Tibial artery (tissue), 4 donors: ENCODE data around the gene LRFN5.

Experiments
- DNase-seq, 2 donors: peaks; one replicate each; pipeline ENCODE4 v3.0.0-alpha.2; 2019
- H3K27ac ChIP-seq, 2 donors: fragments of 200-600 bp; sonication (generic) in 1 of 2; 1 replicate in 1 of 2; 2 replicates in 1 of 2; pipeline ENCODE4 v1.5.1; 2018 to 2019; ENCODE audit warnings: mild to moderate bottlenecking in 1 of 2
- H3K27me3 ChIP-seq, 2 donors: fragments of 200-600 bp; sonication (generic) in 1 of 2; one replicate each; pipeline versions ENCODE4 v1.5.1 to v1.6.0; 2016 to 2019
- H3K36me3 ChIP-seq, 3 donors: fragments of 200-600 bp; sonication (generic) in 2 of 3; one replicate each; pipeline ENCODE4 v1.5.1; 2016 to 2019; ENCODE audit warnings: mild to moderate bottlenecking in 2 of 3
- H3K4me1 ChIP-seq, 4 donors: fragments of 200-600 bp; sonication (generic) in 2 of 4; 1 replicate in 3 of 4; 2 replicates in 1 of 4; pipeline ENCODE4 v1.5.1; 2016 to 2019
- H3K4me3 ChIP-seq, 2 donors: fragments of 200-600 bp; sonication (generic) in 1 of 2; 1 replicate in 1 of 2; 2 replicates in 1 of 2; pipeline ENCODE4 v1.5.1; 2018 to 2019; ENCODE audit warnings: mild to moderate bottlenecking in 2 of 2
- H3K9me3 ChIP-seq, 3 donors: fragments of 200-600 bp; sonication (generic) in 1 of 3; one replicate each; pipeline ENCODE4 v1.5.1; 2016 to 2019
- intact Hi-C: fragments of 100-400 bp; cut with DNase I; formaldehyde crosslinking; loops from one replicate; pipeline ENCODE4 v1.15.0; 2023; ENCODE audit warnings: low total_unique reads
- TF ChIP-seq, protein P1 (sequence below), 2 experiments: fragments of 200-600 bp in 1 of 2; fragments of 450-650 bp in 1 of 2; IDR thresholded peaks; one replicate each; pipeline ENCODE4 v1.5.1; 2017 to 2019; ENCODE audit warnings: antibody characterized with exemption in 2 of 2, mild to moderate bottlenecking in 1 of 2, moderate library complexity in 1 of 2

The LRFN5 gene

GRCh38 chr14:41629876-41630275, 23.2 kb downstream of the LRFN5 start:
- no peak for DNase-seq
- H3K4me3 ChIP-seq = no peak overlapping the region
- H3K4me1 ChIP-seq = no peaks in the 10 kb centered on the region
- H3K27me3 ChIP-seq = no peaks in the 10 kb centered on the region
- TF ChIP-seq, protein P1, sequence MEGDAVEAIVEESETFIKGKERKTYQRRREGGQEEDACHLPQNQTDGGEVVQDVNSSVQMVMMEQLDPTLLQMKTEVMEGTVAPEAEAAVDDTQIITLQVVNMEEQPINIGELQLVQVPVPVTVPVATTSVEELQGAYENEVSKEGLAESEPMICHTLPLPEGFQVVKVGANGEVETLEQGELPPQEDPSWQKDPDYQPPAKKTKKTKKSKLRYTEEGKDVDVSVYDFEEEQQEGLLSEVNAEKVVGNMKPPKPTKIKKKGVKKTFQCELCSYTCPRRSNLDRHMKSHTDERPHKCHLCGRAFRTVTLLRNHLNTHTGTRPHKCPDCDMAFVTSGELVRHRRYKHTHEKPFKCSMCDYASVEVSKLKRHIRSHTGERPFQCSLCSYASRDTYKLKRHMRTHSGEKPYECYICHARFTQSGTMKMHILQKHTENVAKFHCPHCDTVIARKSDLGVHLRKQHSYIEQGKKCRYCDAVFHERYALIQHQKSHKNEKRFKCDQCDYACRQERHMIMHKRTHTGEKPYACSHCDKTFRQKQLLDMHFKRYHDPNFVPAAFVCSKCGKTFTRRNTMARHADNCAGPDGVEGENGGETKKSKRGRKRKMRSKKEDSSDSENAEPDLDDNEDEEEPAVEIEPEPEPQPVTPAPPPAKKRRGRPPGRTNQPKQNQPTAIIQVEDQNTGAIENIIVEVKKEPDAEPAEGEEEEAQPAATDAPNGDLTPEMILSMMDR (IDR thresholded peaks at IDR 0.05) = no peak
- H3K9me3 ChIP-seq = no peaks in the 10 kb centered on the region
- intact Hi-C loops = no loop called here
- no peaks in the 10 kb centered on the region for H3K36me3 ChIP-seq
- H3K27ac ChIP-seq = no peak overlapping the region

GRCh38 chr14:41634286-41634685, 27.6 kb downstream of the LRFN5 start:
- intact Hi-C loops = no loop called here
- Histone ChIP-seq H3K4me3 (no peak overlapping the region), H3K27me3 (no peaks in the 10 kb centered on the region), H3K9me3 (no peaks in the 10 kb centered on the region), H3K36me3 (no peaks in the 10 kb centered on the region), H3K27ac (no peak overlapping the region), H3K4me1 (no peaks in the 10 kb centered on the region)
- TF ChIP-seq, protein P1 (IDR thresholded peaks at IDR 0.05) = no peak
- DNase-seq = no peak

DNA sequence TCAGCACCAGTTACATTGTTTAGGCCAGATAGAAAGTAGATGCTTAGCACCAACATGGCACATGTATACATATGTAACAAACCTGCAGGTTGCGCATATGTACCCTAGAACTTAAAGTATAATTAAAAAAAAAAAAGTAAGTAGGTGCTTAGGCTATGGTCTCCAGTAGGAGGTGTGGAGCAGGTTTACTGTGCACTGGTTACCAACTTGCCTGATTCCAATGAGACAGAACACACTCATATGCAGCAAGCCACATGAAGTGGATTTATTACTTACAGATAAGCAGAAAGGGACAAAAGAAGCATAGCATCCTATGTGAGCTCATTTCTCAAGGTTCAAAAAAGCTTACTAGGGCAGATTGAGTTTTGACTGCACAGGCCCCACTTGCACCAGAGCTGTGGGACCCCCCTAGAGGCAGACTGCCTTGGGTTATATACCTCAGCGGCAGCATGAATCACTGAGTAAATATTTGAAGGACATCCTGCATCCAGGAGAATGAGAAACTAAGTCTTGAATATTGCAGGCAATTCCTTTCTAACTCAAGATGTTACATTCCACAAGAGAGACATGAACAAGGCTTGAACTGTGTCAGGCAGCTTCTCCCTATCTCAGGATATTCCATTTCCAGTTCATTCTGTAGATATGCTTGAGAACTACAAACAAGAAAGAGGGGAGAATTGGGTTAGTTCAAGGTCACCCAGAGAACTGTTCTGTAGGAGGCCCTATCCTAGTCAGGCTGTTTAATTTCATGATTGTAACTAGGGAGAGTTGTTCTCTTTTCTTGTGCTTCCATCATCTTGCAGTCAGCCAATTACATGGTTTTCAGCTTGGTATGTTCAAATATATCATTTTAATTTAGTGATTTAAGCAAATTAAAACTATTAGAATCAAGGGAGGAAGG, 30.1 kb downstream of the LRFN5 start:
- TF ChIP-seq, protein P1 (IDR thresholded peaks at IDR 0.05) = no peak
- no peak for DNase-seq
- no peak overlapping the region for H3K4me3 ChIP-seq

GRCh38 chr14:41641690-41642089, 35.0 kb downstream of the LRFN5 start:
- Histone ChIP-seq H3K27me3 (no peaks in the 10 kb centered on the region), H3K4me1 (no peaks in the 10 kb centered on the region), H3K27ac (no peak overlapping the region), H3K4me3 (no peak overlapping the region), H3K36me3 (no peaks in the 10 kb centered on the region), H3K9me3 (no peaks in the 10 kb centered on the region)
- DNase-seq = no peak
- intact Hi-C loops = no loop called here
- TF ChIP-seq, protein P1 (IDR thresholded peaks at IDR 0.05) = no peak

More for the DNA sequence above, 30.1 kb downstream of the LRFN5 start:
- H3K9me3 ChIP-seq = no peaks in the 10 kb centered on the region
- intact Hi-C loops = no loop called here
- H3K27me3 ChIP-seq = no peaks in the 10 kb centered on the region
- no peak overlapping the region for H3K27ac ChIP-seq
- H3K4me1 ChIP-seq = no peaks in the 10 kb centered on the region
- H3K36me3 ChIP-seq = no peaks in the 10 kb centered on the region

GRCh38 chr14:41642367-41642766, 35.7 kb downstream of the LRFN5 start:
- no peaks in the 10 kb centered on the region for H3K27me3 ChIP-seq
- no peaks in the 10 kb centered on the region for H3K36me3 ChIP-seq
- TF ChIP-seq, protein P1 (IDR thresholded peaks at IDR 0.05) = no peak
- no peak overlapping the region for H3K27ac ChIP-seq
- no peak overlapping the region for H3K4me3 ChIP-seq
- no peak for DNase-seq
- H3K9me3 ChIP-seq = no peaks in the 10 kb centered on the region
- intact Hi-C loops = no loop called here
- H3K4me1 ChIP-seq = no peaks in the 10 kb centered on the region
